Ishikawa (cell line): Measurements from ENCODE around the gene P3R3URF.

Experiments
- CEBPB ChIP-seq: IDR thresholded peaks from 2 replicates; pipeline ENCODE4 v1.6.1; 2012
- CREB1 ChIP-seq: IDR thresholded peaks from 2 replicates; pipeline ENCODE4 v1.6.1; 2012; ENCODE audit warnings: low read depth
- EGR1 ChIP-seq: IDR thresholded peaks from 2 replicates; pipeline ENCODE4 v1.6.1; 2012
- EP300 ChIP-seq: IDR thresholded peaks from 2 replicates; pipeline ENCODE4 v1.6.1; 2012; ENCODE audit warnings: borderline replicate concordance
- FOXM1 ChIP-seq: IDR thresholded peaks from 2 replicates; pipeline ENCODE4 v1.6.1; 2012; ENCODE audit warnings: low read depth, borderline replicate concordance
- MAX ChIP-seq: IDR thresholded peaks from 2 replicates; pipeline ENCODE4 v1.6.1; 2012
- NFIC ChIP-seq: IDR thresholded peaks from 2 replicates; pipeline ENCODE4 v1.6.1; 2012
- RAD21 ChIP-seq: IDR thresholded peaks from 2 replicates; pipeline ENCODE4 v1.6.1; 2012; ENCODE audit warnings: low read depth
- REST ChIP-seq: IDR thresholded peaks from 2 replicates; pipeline ENCODE4 v1.6.1; 2012; ENCODE audit warnings: low read depth, mild to moderate bottlenecking
- TAF1 ChIP-seq: IDR thresholded peaks from 2 replicates; pipeline ENCODE4 v1.6.1; 2012; ENCODE audit warnings: low read depth, mild to moderate bottlenecking
- TCF12 ChIP-seq: IDR thresholded peaks from 2 replicates; pipeline ENCODE4 v1.6.1; 2012; ENCODE audit warnings: low read depth
- TEAD4 ChIP-seq: IDR thresholded peaks from 2 replicates; pipeline ENCODE4 v1.6.1; 2012
- USF1 ChIP-seq: IDR thresholded peaks from 2 replicates; pipeline ENCODE4 v1.6.1; 2012
- YY1 ChIP-seq: IDR thresholded peaks from 2 replicates; pipeline ENCODE4 v1.6.1; 2012; ENCODE audit warnings: low read depth
- ZBTB7A ChIP-seq: IDR thresholded peaks from 2 replicates; pipeline ENCODE4 v1.6.1; 2012; ENCODE audit warnings: low read depth

Gene P3R3URF

GRCh38 chr1:46187106-46187869, 11.0 kb upstream of the P3R3URF start:
- TF ChIP-seq FOXM1 (no peak), TAF1 (no peak), MAX (peak; percentile 38; the same call in 1 of the 2 replicates), YY1 (no peak)

- no peak for TF ChIP-seq YY1
- TF ChIP-seq MAX = peak; percentile 34; the same call in 1 of the 2 replicates
- no peak for TF ChIP-seq FOXM1
- TF ChIP-seq NFIC = peak; percentile 27; the same call in 1 of the 2 replicates
- TF ChIP-seq TEAD4 = peak; percentile 83
- peak; percentile 81; the same call in 1 of the 2 replicates for TF ChIP-seq ZBTB7A
- TF ChIP-seq TAF1 = no peak
- peak; percentile 61 for TF ChIP-seq TCF12
- 0 out of 2 replicates have a peak, but pooled peaks have one; percentile 10 for TF ChIP-seq RAD21
- no peak for TF ChIP-seq REST
- no peak for TF ChIP-seq EGR1
- no peak for TF ChIP-seq CREB1
- no peak for TF ChIP-seq CEBPB
- peak; percentile 85; the same call in 1 of the 2 replicates for TF ChIP-seq EP300
- no peak for TF ChIP-seq USF1
Measured at GRCh38 chr1:46186076-46186475, 9.8 kb upstream of the P3R3URF start.

- no peak for TF ChIP-seq CEBPB
- no peak for TF ChIP-seq EGR1
- TF ChIP-seq ZBTB7A = no peak
- no peak for TF ChIP-seq USF1
- no peak for TF ChIP-seq TAF1
- no peak for TF ChIP-seq TCF12
Measured at GRCh38 chr1:46184920-46185658, 8.8 kb upstream of the P3R3URF start.

- TF ChIP-seq TAF1 (no peak), EGR1 (no peak), ZBTB7A (no peak), TCF12 (no peak), REST (no peak), FOXM1 (no peak)
Measured at GRCh38 chr1:46183926-46184557, 7.8 kb upstream of the P3R3URF start.

- TF ChIP-seq TAF1 (peak; percentile 42; the same call in 1 of the 2 replicates), USF1 (peak; percentile 24; the same call in 1 of the 2 replicates), EP300 (peak; percentile 93), REST (no peak), ZBTB7A (peak; percentile 76; the same call in 1 of the 2 replicates), MAX (peak; percentile 61; the same call in 1 of the 2 replicates), NFIC (peak; percentile 92), TEAD4 (peak; percentile 92), YY1 (peak; percentile 45; the same call in 1 of the 2 replicates), CREB1 (no peak), FOXM1 (peak; percentile 56; the same call in 1 of the 2 replicates), TCF12 (peak; percentile 92), EGR1 (no peak), RAD21 (peak; percentile 24)
Measured at GRCh38 chr1:46183079-46183847, 7.0 kb upstream of the P3R3URF start.
